C1 segment of cervical spinal cord (tissue), 14 donors: ENCODE data around the gene MRPL58.
A peak's percentile ranks its signal among the peaks of the same experiment; 100 is the strongest.
"Not testable (repeated sequence)": the region's sequence is repeated elsewhere in the genome, so short reads cannot be mapped to it uniquely, and the experiment has no call there.

Source experiments
- DNase-seq, 14 donors: peaks; one replicate each; lab custom pipeline; 2025; lab: John Stamatoyannopoulos, UW

Gene MRPL58

DNA sequence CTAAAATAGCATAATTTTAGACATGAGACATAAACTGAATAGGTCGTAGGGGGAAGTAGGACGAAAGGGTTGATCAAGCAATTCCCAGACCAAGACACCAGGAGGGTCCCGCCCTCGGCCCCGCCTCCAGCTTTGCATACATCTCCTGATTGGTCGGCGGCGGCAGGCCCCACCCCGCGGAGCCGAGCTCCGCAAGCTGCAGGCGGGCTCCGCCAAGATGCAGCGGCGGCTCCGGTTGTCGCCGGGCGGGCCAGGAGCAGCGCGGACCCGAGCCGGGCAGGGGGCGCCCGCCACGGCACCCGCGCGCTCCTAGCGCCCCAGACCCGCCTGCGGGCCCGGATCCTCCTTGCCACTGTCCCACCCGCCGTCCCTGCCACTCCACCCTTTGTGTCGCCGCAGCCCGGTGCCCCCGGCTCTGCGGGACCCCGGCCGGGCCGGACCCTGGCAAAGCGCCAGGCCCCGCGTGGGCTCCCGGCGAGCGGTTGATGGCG is 25.0 kb upstream of the MRPL58 start, which contains the start of gene CDR2L:
TSS of gene CDR2L (plus strand) at position 215 of the 491 bp plus-strand sequence. CDS start 412 bp downstream, outside the sequence.
- DNase-seq: peak; percentile 41 to 95 (median 87)

DNA sequence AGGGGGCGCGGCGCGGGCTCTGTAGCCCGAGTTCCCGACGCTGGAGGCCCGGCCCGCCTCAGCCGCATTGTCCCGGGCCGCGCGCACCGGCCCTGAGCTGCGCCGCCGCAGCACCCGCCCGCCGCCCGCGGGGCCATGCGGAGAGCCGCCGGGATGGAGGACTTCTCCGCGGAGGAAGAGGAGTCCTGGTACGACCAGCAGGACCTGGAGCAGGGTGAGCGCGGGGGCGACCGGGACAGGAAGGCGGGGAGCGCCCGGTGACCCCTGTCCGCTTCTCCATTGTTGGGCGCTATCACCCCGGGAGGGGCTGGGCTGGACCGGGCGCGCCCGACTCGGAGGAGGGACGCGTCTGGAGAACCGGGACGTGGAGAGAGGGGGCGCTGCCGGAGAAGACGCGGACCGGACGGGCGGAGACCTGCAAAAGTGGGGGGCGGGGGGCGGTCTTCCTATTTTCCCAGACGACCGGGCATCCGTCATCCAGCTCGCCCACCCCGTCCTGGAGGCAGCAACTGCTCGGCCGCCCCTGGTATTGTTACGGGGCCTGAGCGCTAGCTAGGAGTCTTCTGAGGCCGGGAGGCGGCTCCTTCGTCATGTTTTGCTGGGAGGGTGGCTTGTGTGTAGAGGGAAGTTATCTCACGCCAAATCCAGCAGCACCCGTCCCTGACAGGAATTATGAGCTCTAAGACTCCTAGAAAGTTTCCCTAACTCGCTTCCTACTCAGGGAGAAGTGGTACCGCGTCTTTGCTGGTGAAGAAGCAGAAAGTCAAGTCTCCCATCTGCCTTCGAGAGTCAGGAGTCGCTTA is 24.4 kb upstream of the MRPL58 start:
- peak in 12 of 14 donors; percentile 36 to 74 (median 60) for DNase-seq

GRCh38 chr17:74990581-74991105 is 21.8 kb upstream of the MRPL58 start:
- DNase-seq: peak in 1 of 14 donors; percentile 42

- no peak for DNase-seq
These were observed 20.2 kb upstream of the MRPL58 start for GRCh38 chr17:74992223-74992622.

DNA sequence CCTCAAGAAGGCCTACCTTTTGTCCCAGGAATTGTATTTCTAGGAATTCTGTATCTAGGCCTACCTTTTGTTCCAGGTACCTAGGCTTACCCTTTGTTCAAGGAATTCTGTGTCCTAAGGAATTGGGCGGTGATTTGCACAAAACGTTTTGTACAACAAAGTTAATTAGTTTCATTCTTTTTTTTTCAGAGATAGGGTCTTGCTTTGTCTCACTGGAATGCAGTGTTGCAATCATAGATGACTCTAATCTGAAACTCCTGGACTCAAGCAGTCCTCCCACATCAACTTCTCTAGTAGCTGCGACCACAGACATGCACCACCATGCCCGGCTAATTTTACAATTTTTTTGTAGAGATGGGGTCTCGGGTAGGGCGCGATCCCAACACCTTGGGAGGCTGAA is 18.0 kb upstream of the MRPL58 start:
- no peak for DNase-seq

GRCh38 chr17:74995847-74996246 is 16.6 kb upstream of the MRPL58 start:
- no peak for DNase-seq

DNA sequence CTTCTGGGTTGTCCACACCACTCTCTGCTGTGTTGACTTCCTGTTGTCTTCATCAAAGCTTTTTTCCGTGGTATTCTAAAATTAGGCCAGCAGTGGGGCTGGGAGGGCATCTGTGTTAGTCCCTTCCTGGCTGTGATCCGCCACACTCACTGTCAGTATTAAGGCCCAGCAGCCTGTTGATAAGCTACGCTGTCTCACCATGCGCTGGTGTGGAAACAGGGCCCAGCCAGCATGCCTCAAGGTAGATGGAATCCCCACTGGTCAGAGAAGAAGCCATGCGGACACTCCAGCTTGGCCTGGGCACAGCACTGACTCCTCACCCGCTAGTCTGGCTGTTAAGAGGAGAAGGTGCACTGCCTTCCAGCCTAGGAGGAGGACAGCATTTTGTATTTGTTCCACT is 13.7 kb upstream of the MRPL58 start:
- DNase-seq: peak in 1 of 14 donors; percentile 67

DNA sequence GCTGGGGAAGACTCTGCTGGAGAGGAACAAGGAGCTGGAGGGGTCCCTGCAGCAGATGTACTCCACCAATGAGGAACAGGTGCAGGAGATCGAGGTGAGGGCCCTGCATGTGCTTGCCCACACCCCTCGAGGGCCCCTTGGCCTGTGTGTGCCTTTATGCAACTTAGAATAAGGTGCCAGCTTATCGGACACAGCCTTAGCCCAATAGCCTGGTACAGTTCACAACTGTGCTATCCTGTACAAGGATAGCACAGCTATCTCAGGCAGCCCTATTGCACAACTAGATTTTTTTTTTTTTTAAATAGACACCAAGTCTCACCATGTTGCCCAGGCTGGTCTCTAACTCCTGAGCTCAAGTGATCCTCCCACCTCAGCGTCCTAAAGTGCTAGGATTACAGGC is 12.9 kb upstream of the MRPL58 start:
- DNase-seq: no peak

- peak in 1 of 14 donors; percentile 55 for DNase-seq
These were observed 10.3 kb upstream of the MRPL58 start for GRCh38 chr17:75001915-75002843.

GRCh38 chr17:75003070-75003956 is 9.2 kb upstream of the MRPL58 start:
- DNase-seq: peak in 1 of 14 donors; percentile 44

DNA sequence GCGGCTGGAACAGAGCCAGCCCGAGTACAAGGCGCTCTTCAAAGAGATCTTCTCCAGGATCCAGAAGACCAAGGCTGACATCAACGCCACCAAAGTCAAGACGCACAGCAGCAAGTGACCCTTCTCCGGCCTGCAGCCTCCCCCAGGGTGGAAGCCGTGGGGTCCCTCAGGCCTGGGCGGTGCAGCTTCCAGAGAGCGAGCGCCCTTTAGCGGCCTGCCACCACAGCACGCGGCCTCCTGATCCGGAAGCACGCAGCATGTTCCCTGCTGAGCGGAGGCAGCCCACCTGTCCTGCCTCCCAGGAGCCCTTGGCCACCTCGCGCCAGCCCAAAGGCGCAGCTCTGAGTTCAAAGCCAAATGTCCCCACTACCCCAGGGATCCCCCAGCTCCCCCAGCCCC is 8.5 kb upstream of the MRPL58 start:
- no peak for DNase-seq

- DNase-seq: peak in 1 of 14 donors; percentile 37
These were observed 8.1 kb upstream of the MRPL58 start for GRCh38 chr17:75004371-75004770.

GRCh38 chr17:75005291-75005690 is 7.2 kb upstream of the MRPL58 start:
- no peak for DNase-seq

GRCh38 chr17:75006084-75006483 is 6.4 kb upstream of the MRPL58 start:
- DNase-seq: not testable (repeated sequence)

DNA sequence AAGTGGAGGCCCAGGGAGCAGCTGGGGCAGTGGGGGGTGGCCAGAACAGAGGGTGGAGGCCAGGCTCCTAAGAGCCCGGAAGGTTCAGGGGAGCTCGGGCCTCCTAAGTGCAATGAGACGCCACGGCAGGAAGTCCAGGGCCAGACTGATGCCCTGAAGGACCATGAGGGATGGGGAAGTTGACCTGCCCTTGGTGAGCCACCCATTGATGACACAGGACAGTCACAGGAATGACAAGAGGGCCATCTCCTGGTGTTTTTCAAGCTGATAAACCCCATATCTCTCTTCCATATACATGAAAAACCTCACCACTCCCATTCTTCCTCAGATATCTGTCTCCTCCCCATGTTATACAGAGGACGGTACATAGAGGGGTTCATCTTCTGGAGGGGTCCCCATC is 5.8 kb upstream of the MRPL58 start:
- no peak for DNase-seq

DNA sequence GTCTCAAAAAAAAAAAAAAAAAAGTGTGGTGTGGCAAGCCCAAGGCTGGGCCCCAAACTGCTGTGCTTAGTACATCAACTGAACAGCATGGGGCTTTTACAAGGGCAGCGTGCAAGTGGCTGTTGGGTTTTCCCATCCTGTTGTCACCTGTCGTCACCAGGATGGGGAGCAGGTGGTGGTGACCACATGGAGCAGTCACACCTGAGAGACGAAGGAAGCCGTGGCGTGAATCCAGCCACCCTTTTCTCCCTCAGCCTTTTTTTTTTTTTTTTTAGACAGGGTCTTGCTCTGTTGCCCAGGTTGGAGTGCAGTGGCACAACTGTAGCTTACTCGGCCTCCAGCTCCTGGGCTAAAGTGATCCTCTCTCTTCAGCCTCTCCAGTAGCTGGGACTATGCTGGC is 4.1 kb upstream of the MRPL58 start:
- DNase-seq: peak in 1 of 14 donors; percentile 60

GRCh38 chr17:75009139-75009724 is 3.2 kb upstream of the MRPL58 start:
- DNase-seq: peak in 1 of 14 donors; percentile 15

GRCh38 chr17:75010683-75011400 is 1.6 kb upstream of the MRPL58 start:
- peak in 4 of 14 donors; percentile 14 to 99 (median 65) for DNase-seq

GRCh38 chr17:75011401-75012095 is 922 bp upstream of the MRPL58 start:
- peak in 7 of 14 donors; percentile 35 to 91 (median 59) for DNase-seq
